Peyer's patch (tissue), 4 donors: ENCODE data around the gene ZNF462. TPM values are rescaled to one million over a fixed set of nuclear protein-coding genes. Genes with fewer than 3 reads are reported as not detected.

Experiments used
- DNase-seq, 3 donors: peaks; one replicate each; pipeline ENCODE4 v3.0.0-alpha.2; 2017 to 2019
- H3K27ac ChIP-seq, 4 donors: fragments of 200-600 bp; sonication (generic); one replicate each; pipeline ENCODE4 v1.5.1; 2016 to 2019
- H3K27me3 ChIP-seq, 2 donors: fragments of 200-600 bp; sonication (generic); one replicate each; pipeline ENCODE4 v1.5.1; 2019
- H3K36me3 ChIP-seq, 3 donors: fragments of 200-600 bp; sonication (generic); one replicate each; pipeline ENCODE4 v1.5.1; 2016 to 2019
- H3K4me1 ChIP-seq, 4 donors: fragments of 200-600 bp; sonication (generic); one replicate each; pipeline ENCODE4 v1.5.1; 2016 to 2019
- H3K4me3 ChIP-seq, 4 donors: fragments of 200-600 bp; sonication (generic); 1 replicate in 3 of 4; 2 replicates in 1 of 4; pipeline ENCODE4 v1.5.1; 2016 to 2019; ENCODE audit warnings: mild to moderate bottlenecking in 1 of 4
- H3K9me3 ChIP-seq, 4 donors: fragments of 200-600 bp; sonication (generic); one replicate each; pipeline ENCODE4 v1.5.1; 2016 to 2019; ENCODE audit warnings: mild to moderate bottlenecking in 1 of 4
- CTCF ChIP-seq, 6 experiments: fragments of 450-650 bp in 4 of 6; fragments of 200-600 bp in 2 of 6; sonication (generic) in 1 of 6; IDR thresholded peaks; one replicate each; pipeline ENCODE4 v1.5.1; 2017 to 2019; ENCODE audit warnings: antibody characterized with exemption in 6 of 6, mild to moderate bottlenecking in 3 of 6, moderate library complexity in 1 of 6
- POLR2A ChIP-seq, 2 donors: fragments of 450-650 bp; IDR thresholded peaks; one replicate each; pipeline ENCODE4 v1.5.1; 2017; ENCODE audit warnings: antibody characterized with exemption in 2 of 2, mild to moderate bottlenecking in 2 of 2, moderate library complexity in 2 of 2
- total RNA-seq, 4 donors: library from RNA; depleted of rRNA; stranded (reverse); fragments of >200 nt; gene quantifications; one replicate each; pipeline ENCODE4 v1.1.0, GENCODE V29; 2016

ZNF462 gene
- total RNA-seq, 4 donors from 2014 or later, result 16.1 to 39.6 (median 25.5) TPM

- TF ChIP-seq CTCF (IDR thresholded peaks at IDR 0.05) (no peak), POLR2A (IDR thresholded peaks at IDR 0.05) (no peak)
- DNase-seq, result no peak
- no peaks in the 10 kb centered on the region for H3K36me3 ChIP-seq
- no peak overlapping the region for H3K4me3 ChIP-seq
- no peaks in the 10 kb centered on the region for H3K4me1 ChIP-seq
- no peaks in the 10 kb centered on the region for H3K27me3 ChIP-seq
- no peaks in the 10 kb centered on the region for H3K9me3 ChIP-seq
- H3K27ac ChIP-seq, result no peak overlapping the region
These were observed 166.2 kb downstream of the ZNF462 start for GRCh38 chr9:107029146-107029545.

GRCh38 chr9:107033966-107034365 lies 171.0 kb downstream of the ZNF462 start:
- Histone ChIP-seq H3K36me3 (no peaks in the 10 kb centered on the region), H3K27ac (no peak overlapping the region), H3K4me3 (no peak overlapping the region), H3K4me1 (no peaks in the 10 kb centered on the region), H3K27me3 (no peaks in the 10 kb centered on the region), H3K9me3 (no peaks in the 10 kb centered on the region)
- TF ChIP-seq CTCF (IDR thresholded peaks at IDR 0.05), result no peak
- TF ChIP-seq POLR2A (IDR thresholded peaks at IDR 0.05), result no peak
- DNase-seq, result no peak

GRCh38 chr9:107034831-107035230 lies 171.9 kb downstream of the ZNF462 start:
- no peak overlapping the region for H3K4me3 ChIP-seq
- no peaks in the 10 kb centered on the region for H3K4me1 ChIP-seq
- no peaks in the 10 kb centered on the region for H3K27me3 ChIP-seq
- no peak for DNase-seq
- no peaks in the 10 kb centered on the region for H3K36me3 ChIP-seq
- H3K9me3 ChIP-seq, result no peaks in the 10 kb centered on the region
- TF ChIP-seq POLR2A (IDR thresholded peaks at IDR 0.05) (no peak), CTCF (IDR thresholded peaks at IDR 0.05) (no peak)
- no peak overlapping the region for H3K27ac ChIP-seq

- Histone ChIP-seq H3K36me3 (no peaks in the 10 kb centered on the region), H3K27me3 (no peaks in the 10 kb centered on the region), H3K4me1 (no peaks in the 10 kb centered on the region), H3K27ac (no peak overlapping the region), H3K9me3 (no peaks in the 10 kb centered on the region), H3K4me3 (no peak overlapping the region)
- no peak for DNase-seq
- TF ChIP-seq CTCF (IDR thresholded peaks at IDR 0.05) (no peak), POLR2A (IDR thresholded peaks at IDR 0.05) (no peak)
These were observed 173.4 kb downstream of the ZNF462 start for GRCh38 chr9:107036367-107036766.

- Histone ChIP-seq H3K4me3 (no peak overlapping the region), H3K27ac (no peak overlapping the region), H3K9me3 (no peaks in the 10 kb centered on the region), H3K36me3 (no peaks in the 10 kb centered on the region), H3K27me3 (no peaks in the 10 kb centered on the region), H3K4me1 (no peaks in the 10 kb centered on the region)
- TF ChIP-seq CTCF (IDR thresholded peaks at IDR 0.05) (no peak), POLR2A (IDR thresholded peaks at IDR 0.05) (no peak)
- no peak for DNase-seq
These were observed 176.6 kb downstream of the ZNF462 start for GRCh38 chr9:107039542-107039941.

GRCh38 chr9:107042606-107043005 lies 179.6 kb downstream of the ZNF462 start:
- DNase-seq, result no peak
- no peaks in the 10 kb centered on the region for H3K36me3 ChIP-seq
- H3K27ac ChIP-seq, result no peak overlapping the region
- H3K9me3 ChIP-seq, result no peaks in the 10 kb centered on the region
- H3K4me3 ChIP-seq, result no peak overlapping the region
- TF ChIP-seq CTCF (IDR thresholded peaks at IDR 0.05) (no peak), POLR2A (IDR thresholded peaks at IDR 0.05) (no peak)
- H3K4me1 ChIP-seq, result no peaks in the 10 kb centered on the region
- H3K27me3 ChIP-seq, result no peaks in the 10 kb centered on the region
